HG03460 (cell line): Measurements from ENCODE around the gene EVL.

Source experiments
- ATAC-seq: cut with Tn5 transposase; IDR thresholded peaks from one replicate; pipeline ENCODE4 v1.9.1; 2021; ENCODE audit not compliant: unreplicated experiment

EVL gene

GRCh38 chr14:100082723-100083122 is 17.5 kb downstream of the EVL start:
- no peak for ATAC-seq

- no peak for ATAC-seq
These were observed 18.5 kb downstream of the EVL start for GRCh38 chr14:100083706-100084105.

GRCh38 chr14:100084591-100084990 is 19.4 kb downstream of the EVL start:
- ATAC-seq = no peak

- no peak for ATAC-seq
These were observed 20.2 kb downstream of the EVL start for GRCh38 chr14:100085462-100085861.

- no peak for ATAC-seq
These were observed 21.1 kb downstream of the EVL start for GRCh38 chr14:100086361-100086760.

GRCh38 chr14:100088226-100088625 is 23.0 kb downstream of the EVL start:
- no peak for ATAC-seq

GRCh38 chr14:100091386-100091785 is 26.2 kb downstream of the EVL start:
- no peak for ATAC-seq

- ATAC-seq = no peak
These were observed 27.6 kb downstream of the EVL start for GRCh38 chr14:100092832-100093231.

GRCh38 chr14:100093319-100093718 is 28.1 kb downstream of the EVL start:
- no peak for ATAC-seq

GRCh38 chr14:100096656-100097055 is 31.4 kb downstream of the EVL start:
- no peak for ATAC-seq

- ATAC-seq = no peak
These were observed 32.9 kb downstream of the EVL start for GRCh38 chr14:100098171-100098570.

- ATAC-seq = no peak
These were observed 34.9 kb downstream of the EVL start for GRCh38 chr14:100100032-100100703.

- ATAC-seq = no peak
These were observed 37.0 kb downstream of the EVL start for GRCh38 chr14:100102156-100102785.

- ATAC-seq = no peak
These were observed 38.2 kb downstream of the EVL start for GRCh38 chr14:100103250-100104005.

GRCh38 chr14:100104006-100104352 is 38.8 kb downstream of the EVL start:
- ATAC-seq = no peak

- no peak for ATAC-seq
These were observed 39.5 kb downstream of the EVL start for GRCh38 chr14:100104523-100105300.

- ATAC-seq = no peak
These were observed 40.3 kb downstream of the EVL start for GRCh38 chr14:100105357-100106169.

- ATAC-seq = no peak
These were observed 41.3 kb downstream of the EVL start for GRCh38 chr14:100106250-100107112.

GRCh38 chr14:100107236-100107635 is 42.0 kb downstream of the EVL start:
- no peak for ATAC-seq
